Immature natural killer cell (primary cell): ENCODE data around the gene S100A4. TPM values are rescaled to one million over a fixed set of nuclear protein-coding genes. Genes with fewer than 3 reads are reported as not detected.

Experiments used
- polyA plus RNA-seq, 3 donors: library from polyadenylated mRNA; unstranded; fragments of 300-500 nt; fragmentation: Illumina TruSeq; gene quantifications; one replicate each; pipeline ENCODE4 v1.2.3, GENCODE V29; 2021

Gene S100A4
- polyA plus RNA-seq, 3 donors from 2014 or later = 1,846 to 2,303 (median 2,006) TPM

Other genes starting within 250 kb of the S100A4 start
- not detected for gene PGLYRP3, start 232.9 kb downstream of the S100A4 start, polyA plus RNA-seq
- gene PGLYRP4, start 197.0 kb downstream of the S100A4 start, polyA plus RNA-seq = not detected
- gene S100A9, start 188.0 kb downstream of the S100A4 start, polyA plus RNA-seq = 100 to 1,000 TPM in 1 of 3 donors, 10 to 100 TPM in 2; 38.1 to 109 (median 86.0) TPM
- gene S100A12, start 170.2 kb downstream of the S100A4 start, polyA plus RNA-seq = 1 to 10 TPM in 2 of 3 donors, under 1 TPM in 1; 0.87 to 3.8 (median 2.6) TPM
- 10 to 100 TPM; 20.3 to 43.5 (median 40.3) TPM for gene S100A8, start 154.7 kb downstream of the S100A4 start, polyA plus RNA-seq
- gene S100A7A, start 129.3 kb downstream of the S100A4 start, polyA plus RNA-seq = not detected
- gene S100A7, start 85.2 kb downstream of the S100A4 start, polyA plus RNA-seq = not detected
- gene S100A6, start 9.8 kb downstream of the S100A4 start, polyA plus RNA-seq = 100 to 1,000 TPM; 472 to 828 (median 543) TPM
- under 1 TPM in 1 of 3 donors, not detected in 2; 0.68 TPM for gene S100A5, start 4.9 kb downstream of the S100A4 start, polyA plus RNA-seq
- not detected for gene S100A3, start 3.5 kb upstream of the S100A4 start, polyA plus RNA-seq
- under 1 TPM in 1 of 3 donors, not detected in 2; 0.83 TPM for gene S100A2, start 20.0 kb upstream of the S100A4 start, polyA plus RNA-seq
- gene S100A16, start 67.3 kb upstream of the S100A4 start, polyA plus RNA-seq = not detected
- gene S100A14, start 70.5 kb upstream of the S100A4 start, polyA plus RNA-seq = not detected
- gene S100A13, start 81.7 kb upstream of the S100A4 start, polyA plus RNA-seq = 1 to 10 TPM; 1.5 to 9.7 (median 3.7) TPM
- not detected for gene S100A1, start 82.6 kb upstream of the S100A4 start, polyA plus RNA-seq
- 10 to 100 TPM; 37.5 to 70.8 (median 63.1) TPM for gene CHTOP, start 88.3 kb upstream of the S100A4 start, polyA plus RNA-seq
- gene SNAPIN, start 112.9 kb upstream of the S100A4 start, polyA plus RNA-seq = 100 to 1,000 TPM in 1 of 3 donors, 10 to 100 TPM in 2; 95.8 to 106 (median 96.0) TPM
- gene ILF2, start 125.2 kb upstream of the S100A4 start, polyA plus RNA-seq = 100 to 1,000 TPM; 162 to 221 (median 164) TPM
- not detected for gene NPR1, start 132.9 kb upstream of the S100A4 start, polyA plus RNA-seq
- 10 to 100 TPM in 1 of 3 donors, 1 to 10 TPM in 2; 7.5 to 14.5 (median 7.9) TPM for gene INTS3, start 182.2 kb upstream of the S100A4 start, polyA plus RNA-seq
- gene SLC27A3, start 229.6 kb upstream of the S100A4 start, polyA plus RNA-seq = 10 to 100 TPM; 38.3 to 89.0 (median 54.3) TPM